CD4-positive, alpha-beta T cell treated with Interleukin-4 for 1 hour (primary cell): ENCODE results near the gene KRTAP4-2.
"Not testable (repeated sequence)": the region's sequence is repeated elsewhere in the genome, so short reads cannot be mapped to it uniquely, and the experiment has no call there.

Experiments used
- DNase-seq, 2 donors: peaks; one replicate each; pipeline ENCODE4 v3.0.0-alpha.2; 2020 to 2022

Gene KRTAP4-2

GRCh38 chr17:41177727-41178271 lies at the start of gene KRTAP4-2:
TSS of gene KRTAP4-2 (minus strand) at chr17:41178221. CDS start at chr17:41178164, 57 bp downstream.
- no peak for DNase-seq

- not testable (repeated sequence) for DNase-seq
Observed at GRCh38 chr17:41226598-41227095, 48.6 kb upstream of the KRTAP4-2 start, which contains the start of gene KRTAP9-2. TSS of gene KRTAP9-2 (plus strand) at chr17:41226648. CDS start at chr17:41226655, 7 bp downstream.

DNA sequence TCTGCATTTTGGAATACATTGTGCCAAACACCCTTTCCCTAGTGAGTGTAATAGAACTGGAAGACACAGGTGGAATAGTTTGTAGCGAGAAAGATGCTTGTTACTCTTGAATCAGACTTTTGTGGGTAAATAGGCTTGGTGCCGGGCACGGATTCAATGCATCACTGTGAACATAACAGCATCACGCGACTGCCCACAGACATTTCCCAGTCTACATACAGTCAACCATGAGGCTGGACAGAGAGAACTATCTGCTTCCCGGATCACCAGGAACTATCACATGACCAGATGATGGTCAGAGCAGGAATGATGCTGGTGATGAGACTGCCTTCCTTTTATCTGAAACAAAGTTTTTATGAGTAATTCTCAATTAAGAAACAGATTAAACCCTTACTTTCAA lies 48.0 kb upstream of the KRTAP4-2 start:
- no peak for DNase-seq

- DNase-seq: no peak
Observed at GRCh38 chr17:41223821-41224220, 45.8 kb upstream of the KRTAP4-2 start.

GRCh38 chr17:41215681-41216080 lies 37.7 kb upstream of the KRTAP4-2 start:
- DNase-seq: no peak

- DNase-seq: no peak
Observed at GRCh38 chr17:41212524-41213169, 34.6 kb upstream of the KRTAP4-2 start.

GRCh38 chr17:41211845-41212466 lies 33.9 kb upstream of the KRTAP4-2 start:
- DNase-seq: no peak

DNA sequence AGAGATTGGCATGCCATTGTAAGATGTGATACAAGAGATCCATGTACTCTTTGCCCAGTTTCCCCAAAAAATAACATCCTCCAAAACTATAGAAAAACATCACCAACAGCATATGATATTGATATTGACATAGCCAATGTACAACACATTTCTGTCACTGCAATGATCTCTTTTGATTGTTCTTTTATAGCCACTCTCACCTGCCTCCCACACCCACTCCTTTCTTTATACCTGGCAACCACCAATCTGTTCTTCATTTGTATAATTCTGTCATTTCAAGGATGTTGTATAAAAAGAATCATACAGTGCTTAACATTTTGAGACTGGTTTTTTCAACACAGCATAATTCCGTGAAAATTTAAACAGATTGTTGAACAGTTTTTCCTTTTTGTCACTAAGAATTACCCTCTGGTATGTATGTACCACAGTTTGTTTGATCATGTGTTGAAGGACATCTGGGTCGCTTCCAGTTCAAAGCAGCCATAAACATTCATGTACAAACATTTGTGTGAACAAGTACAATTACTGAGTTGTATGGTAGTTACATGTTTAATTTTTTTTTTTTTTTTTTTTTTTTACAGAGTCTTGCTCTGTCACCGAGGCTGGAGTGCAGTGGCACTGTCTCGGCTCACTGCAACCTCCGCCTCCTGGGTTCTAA lies 21.5 kb upstream of the KRTAP4-2 start:
- DNase-seq: no peak

DNA sequence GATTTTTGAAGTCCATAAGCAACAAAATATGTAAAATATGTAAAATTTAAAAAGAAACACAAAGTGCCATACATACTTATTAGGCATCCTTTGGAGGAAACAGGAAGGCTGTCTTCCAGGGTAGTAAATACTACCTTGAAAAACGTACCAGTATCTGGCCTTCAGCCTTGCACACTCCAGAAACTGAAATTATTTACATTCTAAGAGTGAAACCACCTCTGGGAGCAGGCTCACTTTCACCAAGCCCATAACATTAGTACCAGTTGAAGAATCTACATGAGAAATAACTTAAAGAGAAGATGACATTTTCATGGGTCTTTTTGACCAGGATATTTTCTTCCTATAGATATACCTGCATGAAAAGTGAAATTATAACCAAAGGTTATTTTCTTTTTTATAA lies 18.0 kb upstream of the KRTAP4-2 start:
- no peak for DNase-seq

- DNase-seq: no peak
Observed at GRCh38 chr17:41190328-41190727, 12.3 kb upstream of the KRTAP4-2 start.

- not testable (repeated sequence) for DNase-seq
Observed at GRCh38 chr17:41189837-41190318, 11.9 kb upstream of the KRTAP4-2 start, which contains the start of gene KRTAP9-1. TSS of gene KRTAP9-1 (plus strand) at chr17:41189887. CDS start at chr17:41189887, 0 bp downstream.

DNA sequence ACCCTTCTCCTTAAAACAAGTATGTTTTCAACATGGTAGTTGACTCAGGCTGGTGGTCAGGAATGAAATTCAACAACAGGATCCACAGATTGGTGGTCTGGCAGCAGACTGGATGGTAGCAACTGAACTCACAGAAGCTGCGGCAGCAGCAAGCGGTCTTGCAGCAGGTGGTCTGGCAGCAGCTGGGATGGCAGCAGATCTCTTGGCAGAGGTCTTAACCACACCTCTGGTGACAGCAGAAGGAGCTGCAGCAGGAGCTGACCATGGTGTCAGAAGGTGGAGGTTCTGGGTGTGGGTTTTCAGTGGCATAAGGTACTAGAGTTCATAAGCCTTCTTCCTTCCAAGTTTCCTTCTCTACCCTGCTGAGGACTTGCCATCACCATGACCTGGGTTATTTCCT lies 8.9 kb upstream of the KRTAP4-2 start:
- DNase-seq: no peak

DNA sequence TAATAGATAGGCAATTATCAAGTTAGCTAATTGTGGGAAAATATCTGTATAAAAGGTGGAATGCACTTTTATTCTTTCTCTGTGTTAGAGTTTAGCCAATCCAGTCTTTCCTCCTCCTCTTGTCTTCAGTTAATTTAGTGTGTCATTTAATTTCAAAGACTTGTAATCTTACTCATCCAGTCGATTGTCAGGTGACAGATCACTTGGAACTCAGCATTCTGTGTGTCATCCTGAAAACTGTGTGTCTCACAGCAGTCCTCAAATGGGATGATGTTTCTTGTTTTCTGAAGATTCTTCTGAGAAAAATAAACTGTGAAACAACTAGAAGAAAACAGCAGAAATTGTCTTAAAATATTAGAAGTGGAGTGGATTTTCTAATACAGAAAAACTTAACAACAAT lies 7.0 kb upstream of the KRTAP4-2 start:
- no peak for DNase-seq

DNA sequence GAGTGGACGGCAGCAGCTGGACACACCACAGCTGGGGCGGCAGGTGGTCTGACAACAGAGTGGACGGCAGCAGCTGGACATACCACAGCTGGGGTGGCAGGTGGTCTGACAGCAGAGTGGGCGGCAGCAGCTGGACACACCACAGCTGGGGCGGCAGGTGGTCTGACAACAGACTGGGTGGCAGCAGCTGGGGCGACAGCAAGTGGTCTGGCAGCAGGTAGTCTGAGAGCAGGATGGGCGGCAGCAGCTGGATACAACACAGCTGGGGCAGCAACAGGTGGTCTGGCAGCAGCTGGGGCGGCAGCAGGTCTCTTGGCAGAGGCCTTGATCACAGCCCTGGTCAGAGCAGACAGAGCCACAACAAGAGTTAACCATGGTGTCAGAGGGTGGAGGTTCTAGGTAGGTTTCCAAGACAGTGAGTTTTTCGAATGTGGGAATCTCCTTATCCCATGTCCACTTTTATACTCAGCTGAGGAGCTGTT lies 6.5 kb upstream of the KRTAP4-2 start, which contains the start of gene KRTAP4-1:
Gene KRTAP4-1, minus strand, starts transcription at position 432 of the 482 bp plus-strand sequence. Its CDS starts 57 bp downstream, at position 375.
- no peak for DNase-seq

GRCh38 chr17:41178843-41179616 lies 1.0 kb upstream of the KRTAP4-2 start:
- no peak for DNase-seq

DNA sequence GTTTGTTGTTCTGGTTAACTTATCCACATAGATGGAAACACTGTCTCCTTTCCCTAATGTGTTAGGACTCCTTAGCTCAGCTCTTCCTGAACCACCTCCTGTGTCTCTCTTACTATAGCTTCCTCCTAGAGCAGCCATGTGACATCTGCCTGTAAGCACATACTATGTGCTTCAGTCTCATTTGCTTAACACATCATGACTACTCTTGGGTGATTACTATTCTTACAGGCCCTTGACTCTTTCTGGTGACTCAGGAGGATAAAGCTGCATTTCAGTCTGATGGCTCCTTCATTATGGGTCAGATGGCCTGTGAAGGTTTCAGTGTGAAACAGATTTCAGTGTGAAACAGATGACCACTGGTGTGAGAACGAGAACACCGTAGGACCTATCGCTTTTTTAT lies 320 bp upstream of the KRTAP4-2 start:
- DNase-seq: no peak

DNA sequence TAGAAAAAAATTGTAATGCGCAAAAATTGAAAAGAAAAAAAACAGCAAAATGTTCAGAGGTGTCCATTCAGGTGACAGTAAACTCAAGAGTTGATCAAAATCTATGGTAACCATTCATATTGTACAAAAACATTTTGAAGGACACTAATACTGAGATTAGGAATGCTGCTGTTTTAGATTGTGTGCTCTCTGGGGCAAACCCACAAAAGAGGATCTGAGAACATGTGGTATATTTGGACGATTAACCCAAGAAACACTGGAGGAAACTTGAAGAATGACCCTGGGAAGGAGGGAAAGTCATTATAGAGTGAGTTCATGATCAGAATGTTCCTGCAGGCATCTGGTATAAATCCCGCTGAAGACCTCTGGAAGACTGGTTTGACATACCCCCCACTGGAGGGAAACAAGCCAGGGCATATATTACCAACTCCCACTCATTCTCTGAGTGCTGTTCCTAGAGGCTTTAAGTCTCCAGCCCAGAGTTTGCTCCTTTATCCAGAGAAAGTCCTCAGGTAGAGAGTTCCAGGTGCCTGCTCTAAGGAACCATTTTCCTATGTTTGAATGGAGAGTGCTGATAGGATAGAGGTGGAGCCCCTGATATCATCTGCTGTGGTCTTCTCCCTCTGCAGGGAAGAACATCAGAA lies 1.2 kb downstream of the KRTAP4-2 start:
- no peak for DNase-seq

DNA sequence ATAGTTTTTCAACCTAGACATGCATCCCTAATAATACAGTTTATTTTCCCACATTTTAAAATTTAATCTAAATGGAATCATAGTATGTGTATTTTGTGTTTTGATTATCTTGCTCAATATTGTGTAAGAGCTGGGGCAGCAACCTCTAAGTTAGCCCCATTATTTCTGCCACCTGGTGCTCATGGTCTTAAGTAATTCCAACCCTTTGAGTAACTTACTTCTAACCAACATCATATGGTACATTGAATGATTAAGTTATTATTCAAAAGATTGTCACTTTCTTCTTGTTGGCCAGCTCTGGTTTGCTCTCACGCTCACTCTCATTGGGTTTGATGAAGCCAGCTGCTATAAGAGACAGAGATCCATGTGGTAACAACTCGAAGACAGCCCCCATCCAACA lies 6.1 kb downstream of the KRTAP4-2 start:
- no peak for DNase-seq

GRCh38 chr17:41168121-41168520 lies 9.9 kb downstream of the KRTAP4-2 start, which contains the start of gene KRTAP4-3:
TSS of gene KRTAP4-3 (minus strand) at chr17:41168221. CDS start at chr17:41168172, 49 bp downstream.
- no peak for DNase-seq

DNA sequence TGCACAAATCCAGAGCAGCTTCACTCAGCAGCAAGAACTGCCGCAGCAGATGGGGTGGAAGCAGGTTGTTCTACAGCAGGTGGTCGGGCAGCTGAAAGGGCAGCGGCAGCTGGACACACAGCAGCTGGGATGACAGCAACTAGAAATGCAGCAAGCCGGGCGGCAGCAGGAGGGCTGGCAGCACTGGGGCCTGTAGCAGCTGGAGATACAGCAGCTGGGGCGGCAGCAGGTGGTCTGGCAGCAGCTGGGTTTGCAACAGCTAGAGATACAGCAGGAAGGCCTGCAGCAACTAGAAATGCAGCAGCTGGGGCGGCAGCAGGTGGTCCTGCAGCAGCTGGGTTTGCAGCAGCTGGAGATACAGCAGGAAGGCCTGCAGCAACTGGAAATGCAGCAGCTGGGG lies 10.5 kb downstream of the KRTAP4-2 start:
- no peak for DNase-seq

DNA sequence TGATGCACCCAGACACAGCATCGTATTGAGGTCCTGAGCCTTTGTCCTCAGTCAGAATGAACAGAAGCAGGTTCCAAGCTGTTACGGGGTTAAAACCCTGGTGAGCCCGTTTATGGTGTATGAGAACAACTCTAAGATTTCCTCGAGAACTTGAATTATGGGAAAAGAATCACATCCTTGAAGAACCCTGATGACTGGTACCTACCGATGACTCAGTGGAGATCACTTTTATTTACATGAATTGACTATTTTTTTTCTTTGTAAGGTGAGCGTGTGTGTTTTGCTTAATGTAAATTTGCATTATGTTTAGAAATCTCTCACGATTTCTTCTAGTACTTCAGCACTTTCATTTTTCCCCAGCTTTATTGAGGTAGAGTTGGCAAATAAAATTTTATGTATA lies 14.2 kb downstream of the KRTAP4-2 start:
- DNase-seq: no peak

- DNase-seq: no peak
Observed at GRCh38 chr17:41160648-41161047, 17.4 kb downstream of the KRTAP4-2 start, which contains the start of gene KRTAP4-4. TSS of gene KRTAP4-4 (minus strand) at chr17:41160748. CDS start at chr17:41160691, 57 bp downstream.
